ENCODE data around the gene INO80C.
"Not testable (repeated sequence)": the region's sequence is repeated elsewhere in the genome, so short reads cannot be mapped to it uniquely, and the experiment has no call there.

INO80C gene

DNA sequence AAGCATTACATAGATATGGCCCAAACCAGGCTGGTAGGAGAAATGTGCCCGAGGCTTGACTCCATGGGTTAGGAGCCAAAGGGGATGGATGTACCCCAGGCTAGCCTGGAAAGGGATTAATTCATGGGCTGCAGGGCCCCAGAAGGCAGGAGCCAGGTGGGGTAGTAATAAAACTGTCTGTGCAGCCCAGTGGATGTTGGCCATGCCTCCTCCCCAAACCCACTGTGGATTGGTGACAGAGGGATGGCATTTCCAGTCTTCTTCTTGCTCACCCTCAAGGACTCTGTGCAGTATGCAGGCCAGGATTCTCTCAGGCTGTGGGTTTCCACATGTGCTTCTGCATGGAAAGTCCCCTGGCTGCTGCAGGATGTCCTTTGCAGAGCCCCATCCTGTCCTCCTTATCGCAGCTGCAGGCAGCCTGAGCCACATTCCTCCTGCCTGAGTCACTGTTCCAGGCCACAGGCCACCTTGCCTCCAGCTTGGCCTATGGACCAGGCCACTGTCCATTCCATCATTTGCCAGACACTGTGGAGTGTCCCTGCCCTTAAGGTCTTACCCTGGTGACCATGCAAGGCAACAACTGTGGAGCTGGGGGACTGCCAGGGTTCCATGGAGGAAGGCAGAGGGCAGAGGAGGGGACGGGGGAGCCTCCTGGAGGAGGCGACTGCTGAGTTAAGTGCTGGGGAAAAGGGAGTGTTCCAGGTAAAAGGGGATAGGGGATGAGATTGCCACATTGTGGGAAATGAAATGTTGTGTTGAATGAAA lies 38.9 kb downstream of the INO80C start:
- no peak for DNase-seq

DNA sequence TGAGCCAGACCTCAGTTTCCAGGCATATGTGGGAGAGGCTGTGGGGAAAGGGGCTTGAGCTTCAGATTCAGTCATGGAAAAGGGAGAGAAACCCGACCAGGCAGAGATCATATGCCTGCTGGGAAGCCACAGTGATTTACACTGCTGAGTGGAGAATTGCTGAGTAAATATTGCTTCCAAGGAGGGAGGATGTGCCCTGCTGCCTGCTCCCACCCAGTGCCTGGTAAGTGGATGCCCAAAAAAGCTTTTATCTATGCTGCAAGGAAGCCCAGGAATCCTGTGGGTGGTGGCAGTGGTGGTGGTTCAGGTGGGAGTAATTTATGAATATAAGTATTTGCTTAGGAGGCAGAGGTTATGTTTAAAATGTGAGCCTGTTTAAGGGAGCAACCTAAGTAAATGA lies 39.5 kb downstream of the INO80C start:
- DNase-seq: no peak

DNA sequence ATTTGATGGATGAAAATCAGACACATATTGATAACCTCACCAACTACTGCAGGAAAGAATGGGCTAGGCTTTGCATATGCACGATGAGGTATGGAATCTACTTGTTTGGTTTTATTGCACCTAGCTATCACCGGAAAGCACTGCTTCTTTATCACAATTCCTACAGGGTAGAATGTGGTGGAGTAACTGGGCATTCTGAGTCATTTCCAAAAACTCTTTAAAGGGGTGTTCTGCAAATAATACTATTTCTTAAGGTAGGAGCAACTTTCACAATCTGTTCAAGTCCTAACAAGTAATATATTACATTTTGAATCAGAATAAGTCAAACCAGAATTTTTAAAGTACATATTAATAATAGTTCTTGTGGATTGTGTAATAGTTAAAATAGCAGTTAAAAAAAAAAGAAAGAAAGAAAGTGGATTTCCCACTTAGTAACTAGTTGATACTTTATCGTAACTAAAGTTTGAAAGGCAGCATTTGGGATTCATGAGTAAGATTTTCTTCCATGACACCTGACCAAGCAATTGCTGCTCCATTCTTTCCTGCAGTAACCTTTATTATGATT lies 40.5 kb downstream of the INO80C start:
- no peak for DNase-seq

DNA sequence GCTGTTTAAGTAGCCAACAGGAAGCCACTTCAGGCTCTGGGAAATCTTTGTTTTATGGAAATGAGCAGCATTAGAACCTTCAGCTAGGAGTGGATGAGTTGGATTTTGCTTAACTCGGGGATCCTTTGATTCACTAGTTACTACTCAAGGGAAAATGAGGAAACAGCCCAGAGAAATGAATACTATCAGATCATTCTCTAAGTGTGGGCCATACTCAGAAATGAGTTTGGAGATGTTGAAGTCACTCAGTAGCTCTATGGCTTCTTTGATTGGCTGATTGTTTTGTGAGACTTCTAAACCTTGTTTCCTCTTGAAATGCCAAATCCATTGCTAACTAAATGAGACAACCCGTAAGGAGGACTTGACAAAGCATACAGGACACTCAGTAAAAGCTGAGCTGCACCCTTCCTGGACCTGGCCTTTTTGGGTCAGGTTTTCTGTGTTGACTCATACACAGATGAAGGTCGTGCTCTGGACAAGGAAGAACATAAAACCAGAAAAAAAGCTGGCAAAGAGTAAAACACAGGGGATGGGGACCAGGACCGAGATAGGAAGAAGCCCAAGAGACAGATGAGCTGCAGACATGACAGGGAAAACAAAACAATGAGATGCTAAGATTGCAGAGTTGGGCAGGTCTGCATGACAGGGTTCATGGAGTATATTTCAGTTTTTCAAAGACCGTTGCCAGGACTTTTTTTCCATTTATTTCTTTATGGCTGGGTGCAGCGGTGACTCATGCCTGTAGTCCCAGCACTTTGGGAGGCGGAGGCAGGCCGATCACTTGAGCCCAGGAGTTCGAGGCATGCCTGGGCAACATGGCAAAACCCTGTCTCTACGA lies 41.6 kb downstream of the INO80C start:
- DNase-seq: no peak

DNA sequence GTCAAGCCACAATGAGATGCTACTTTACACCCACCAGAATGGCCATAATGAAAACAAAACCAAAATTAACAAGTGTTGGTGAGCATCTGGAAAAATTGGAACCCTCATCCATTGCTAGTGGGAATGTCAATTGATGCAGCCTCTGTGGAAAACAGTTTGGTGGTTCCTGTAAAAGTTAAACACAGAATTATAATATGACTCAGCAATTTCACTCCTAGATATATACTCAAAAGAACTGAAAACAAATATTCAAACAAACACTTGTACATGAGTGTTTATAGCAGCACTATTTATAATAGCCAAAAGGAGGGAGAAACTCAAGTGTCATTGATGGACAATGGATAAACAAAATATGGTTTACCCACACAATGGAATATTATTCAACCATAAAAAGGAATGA lies 43.0 kb downstream of the INO80C start:
- DNase-seq: no peak

DNA sequence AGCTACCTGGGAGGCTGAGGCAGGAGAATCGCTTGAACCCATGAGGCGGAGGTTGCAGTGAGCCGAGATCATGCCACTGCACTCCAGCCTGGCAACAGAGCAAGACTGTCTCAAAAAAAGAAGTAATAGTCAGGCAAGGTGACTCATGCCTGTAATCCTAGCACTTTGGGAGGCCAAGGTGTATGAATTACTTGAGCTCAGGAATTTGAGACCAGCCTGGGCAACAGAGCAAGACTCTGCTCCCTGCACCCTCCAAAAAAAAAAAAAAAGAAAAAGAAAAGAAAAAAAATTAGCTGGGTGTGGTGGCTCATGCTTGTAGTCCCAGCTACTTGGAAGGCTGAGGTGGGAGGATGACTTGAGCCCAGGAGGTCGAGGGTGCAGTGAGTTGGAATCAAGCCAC lies 44.7 kb downstream of the INO80C start:
- not testable (repeated sequence) for DNase-seq

DNA sequence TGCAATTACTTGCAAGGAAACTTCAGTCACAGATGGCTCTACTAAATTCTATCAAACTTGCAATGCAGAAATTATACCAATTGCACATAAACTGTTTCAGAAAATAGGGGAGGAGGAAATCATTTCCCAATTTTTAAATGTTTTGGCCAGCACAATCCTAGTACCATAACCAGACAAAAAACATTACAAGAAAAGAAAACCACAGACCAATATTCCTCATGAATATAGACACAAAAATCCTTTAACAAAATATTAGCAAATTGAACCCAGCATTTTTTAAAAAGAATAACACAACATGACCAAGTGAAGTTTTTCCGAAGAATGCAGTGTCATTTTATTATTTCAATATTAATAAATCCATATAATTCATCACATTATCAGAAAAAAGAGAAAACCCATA lies 45.8 kb downstream of the INO80C start:
- DNase-seq: no peak

DNA sequence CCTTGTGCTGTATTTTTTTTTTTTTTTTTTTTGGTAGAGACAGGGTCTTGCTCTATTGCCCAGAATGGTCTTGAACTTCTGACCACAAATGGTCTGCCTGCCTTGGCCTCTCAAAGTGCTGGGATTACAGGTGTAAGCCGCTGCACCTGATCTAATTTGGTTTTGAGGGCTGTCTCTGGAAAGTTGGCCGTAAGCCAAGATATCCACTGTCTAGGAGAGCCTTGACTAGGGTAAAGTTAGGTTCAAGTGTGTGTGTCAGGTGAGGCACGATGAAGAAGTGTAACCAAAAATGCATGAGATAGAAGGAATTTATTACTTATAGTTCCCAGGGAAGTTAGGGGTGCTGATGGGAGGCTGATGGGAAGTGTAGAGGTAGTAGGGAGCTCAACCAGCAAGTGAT lies 46.7 kb downstream of the INO80C start:
- no peak for DNase-seq

DNA sequence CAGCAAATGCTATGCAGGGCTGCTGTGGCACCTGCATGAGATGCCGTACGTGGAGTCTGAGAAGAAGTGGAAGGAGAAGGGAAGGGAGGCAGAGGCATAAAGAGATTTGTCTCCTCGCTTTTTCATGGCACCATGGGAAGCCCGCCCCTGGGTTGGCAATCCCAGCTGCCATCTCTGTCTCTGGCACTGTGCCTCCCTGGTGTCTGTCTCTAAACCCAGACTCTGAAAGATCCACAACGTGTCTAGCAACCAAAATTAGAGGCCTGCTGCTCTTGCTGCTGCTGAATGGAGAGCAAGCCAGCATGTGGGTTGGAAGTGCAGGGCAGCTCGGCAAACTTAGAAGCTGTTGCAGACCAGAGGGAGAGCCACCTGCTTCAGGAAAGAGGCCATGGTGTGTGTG lies 53.1 kb downstream of the INO80C start:
- no peak for DNase-seq

DNA sequence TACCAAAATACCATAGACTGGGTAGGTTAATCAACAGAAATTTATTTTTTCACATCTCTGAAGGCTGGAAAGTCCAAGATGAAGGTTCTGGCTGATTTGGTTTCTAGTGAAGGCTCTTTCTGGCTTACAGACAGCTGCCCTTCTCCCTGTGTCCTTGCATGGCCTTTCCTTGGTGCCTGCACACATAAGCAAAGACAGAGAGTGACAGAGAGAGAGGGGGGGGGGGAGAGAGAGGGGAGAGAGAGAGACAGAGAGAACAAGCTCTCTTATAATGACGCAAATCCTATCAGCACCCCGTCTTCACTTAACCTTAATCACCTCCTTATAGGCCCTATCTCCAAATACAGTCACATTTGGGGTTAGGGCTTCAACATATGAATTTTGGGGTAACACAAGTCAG lies 53.9 kb downstream of the INO80C start:
- DNase-seq: no peak

DNA sequence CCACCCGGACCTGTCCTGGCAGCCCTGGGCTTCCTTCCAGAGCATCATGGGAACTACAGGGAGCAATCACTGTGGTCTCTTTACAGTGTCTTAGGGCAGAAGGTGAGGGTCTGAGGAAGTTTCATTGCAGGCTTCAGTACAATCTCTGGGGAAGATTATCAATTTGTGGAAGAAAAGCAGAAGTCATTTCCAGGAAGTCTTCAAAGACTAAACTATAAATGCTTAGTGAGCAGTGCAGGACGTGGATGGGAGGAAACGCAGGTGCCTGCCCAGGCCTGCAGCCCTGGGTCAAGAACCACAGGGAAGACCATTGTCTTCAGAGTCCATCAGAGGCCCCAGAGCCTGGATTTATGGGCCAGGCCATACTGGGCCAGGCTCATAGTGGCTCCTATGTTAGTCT lies 54.3 kb downstream of the INO80C start:
- no peak for DNase-seq

DNA sequence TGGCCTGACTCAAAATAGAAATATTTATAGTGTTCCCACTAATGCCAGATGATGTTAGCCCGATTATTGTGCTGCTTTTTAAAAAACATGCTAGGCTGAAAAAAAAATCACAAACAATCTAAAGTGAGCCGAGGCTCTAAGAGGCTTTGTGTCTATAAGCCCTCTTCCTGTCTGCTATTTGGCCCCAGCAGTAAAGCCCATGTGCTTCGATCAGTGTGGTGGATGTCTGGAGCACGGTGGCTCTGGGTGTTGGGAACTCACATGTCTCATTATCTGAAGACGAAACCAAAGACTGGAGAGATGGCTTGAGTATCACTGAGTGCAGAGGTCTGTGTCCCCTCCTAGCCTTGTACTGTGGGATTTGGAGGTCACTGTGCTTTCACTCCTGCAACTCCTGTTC lies 55.1 kb downstream of the INO80C start:
- no peak for DNase-seq

DNA sequence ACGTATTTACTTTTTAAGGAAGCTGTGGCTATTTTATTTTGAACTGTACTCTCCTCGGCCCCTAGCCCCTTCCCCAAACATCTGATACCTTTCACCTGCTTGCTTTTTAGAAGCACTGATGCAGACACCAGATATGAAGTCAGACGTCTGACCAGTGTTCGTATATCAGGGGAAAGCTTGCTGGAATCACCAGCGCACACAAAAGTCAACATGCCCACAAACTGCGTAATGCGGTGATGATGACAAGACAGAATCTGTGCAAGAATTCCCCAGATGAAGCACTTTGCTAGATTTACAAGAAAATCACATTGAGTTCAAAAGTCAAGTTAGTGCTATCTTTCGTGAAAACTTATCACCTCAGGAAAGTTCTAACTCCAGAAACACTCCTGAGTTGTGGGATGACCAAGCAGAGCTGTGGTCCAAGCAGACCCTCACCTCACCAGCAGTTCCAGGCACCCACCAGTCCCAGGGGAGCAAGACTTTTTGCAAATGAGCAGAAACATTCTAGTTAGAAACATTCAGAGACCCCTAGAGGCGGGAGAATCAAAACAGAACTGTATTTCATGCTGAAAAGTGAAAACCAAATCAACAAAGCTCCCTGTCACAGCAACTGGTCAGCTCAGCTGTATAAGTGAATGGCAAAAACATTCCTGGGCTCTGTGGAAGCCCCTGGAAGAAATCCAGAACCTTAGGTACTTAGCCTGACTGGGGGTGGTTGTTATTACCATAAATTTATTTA lies 55.7 kb downstream of the INO80C start:
- no peak for DNase-seq

DNA sequence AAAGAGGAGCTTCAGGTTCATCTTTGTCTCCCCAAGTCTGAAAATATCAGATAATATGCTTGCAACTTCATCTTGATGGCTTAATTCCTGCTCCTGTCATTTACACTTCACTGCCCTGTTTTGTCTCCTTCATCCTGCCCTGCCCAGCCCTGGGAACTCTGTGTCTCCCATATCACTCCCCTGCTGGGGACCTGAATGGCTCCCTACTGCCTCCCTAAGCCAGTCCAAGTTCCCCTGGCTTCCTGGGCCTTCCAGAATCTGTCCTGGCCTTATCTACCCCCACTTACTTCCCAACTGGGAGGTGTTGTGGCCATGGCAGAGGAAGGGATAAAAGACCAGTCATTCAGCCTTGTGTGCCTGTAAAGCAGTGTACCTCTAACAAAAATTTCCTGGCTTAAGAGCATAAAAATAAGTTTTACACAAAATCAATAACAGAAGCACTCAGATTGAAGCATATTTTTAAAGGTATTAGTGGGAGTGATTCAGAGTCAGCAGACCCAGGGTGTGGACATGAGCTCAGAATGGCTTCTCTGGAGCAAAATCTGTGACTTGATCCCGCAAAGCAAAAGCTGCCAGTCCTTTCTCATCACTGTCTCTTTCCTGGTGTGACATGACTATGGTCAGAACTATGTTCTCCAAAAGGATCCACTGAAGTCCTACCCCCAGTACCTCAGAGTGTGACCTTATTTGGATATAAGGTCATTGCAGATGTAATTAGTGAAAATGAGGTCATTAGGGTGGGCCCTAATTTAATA lies 59.1 kb downstream of the INO80C start:
- DNase-seq: no peak

DNA sequence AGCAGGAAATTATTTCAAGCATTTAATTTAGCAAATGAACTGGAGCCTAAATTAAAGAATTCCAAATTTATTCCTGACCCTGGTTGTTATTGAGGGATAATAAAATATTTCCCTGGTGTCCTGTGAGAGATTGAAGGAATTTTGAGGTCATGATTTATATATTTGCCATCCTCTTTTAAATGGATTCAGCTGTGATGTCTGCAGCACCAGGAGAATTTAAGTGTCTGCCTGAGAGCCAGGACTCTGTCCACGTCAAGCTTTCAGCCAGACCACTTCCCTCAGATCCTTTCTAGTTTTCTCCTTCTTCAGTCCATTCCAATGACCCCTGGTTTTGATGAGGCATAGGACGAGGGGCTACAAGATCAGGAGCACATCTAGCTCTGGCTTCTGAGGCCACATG lies 59.9 kb downstream of the INO80C start:
- no peak for DNase-seq

DNA sequence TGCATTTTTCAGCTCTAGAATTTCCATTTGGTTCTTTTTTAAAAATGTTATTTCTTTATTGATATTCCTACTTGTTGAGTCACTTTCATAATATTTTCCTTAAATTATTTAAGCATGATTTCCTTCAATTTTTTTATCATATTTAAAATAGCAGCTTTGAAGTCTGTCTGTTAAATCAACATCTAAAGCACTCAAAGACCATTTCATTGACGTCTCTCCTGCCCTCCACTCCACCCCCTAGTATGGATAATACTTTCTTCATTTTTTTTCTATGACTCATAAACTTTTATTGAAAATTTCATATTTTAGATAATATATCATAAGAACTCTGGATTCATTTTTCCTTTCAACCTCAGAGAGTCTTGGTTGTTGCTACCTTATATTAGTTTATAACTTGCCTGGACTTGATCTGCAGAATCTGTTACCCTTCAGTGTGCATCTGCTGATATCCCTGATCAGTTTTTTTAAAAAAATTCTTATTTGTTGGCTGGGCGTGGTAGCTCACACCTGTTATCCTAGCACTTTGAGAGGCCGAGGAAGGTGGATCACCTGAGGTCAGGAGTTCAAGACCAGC lies 61.6 kb downstream of the INO80C start:
- no peak for DNase-seq

DNA sequence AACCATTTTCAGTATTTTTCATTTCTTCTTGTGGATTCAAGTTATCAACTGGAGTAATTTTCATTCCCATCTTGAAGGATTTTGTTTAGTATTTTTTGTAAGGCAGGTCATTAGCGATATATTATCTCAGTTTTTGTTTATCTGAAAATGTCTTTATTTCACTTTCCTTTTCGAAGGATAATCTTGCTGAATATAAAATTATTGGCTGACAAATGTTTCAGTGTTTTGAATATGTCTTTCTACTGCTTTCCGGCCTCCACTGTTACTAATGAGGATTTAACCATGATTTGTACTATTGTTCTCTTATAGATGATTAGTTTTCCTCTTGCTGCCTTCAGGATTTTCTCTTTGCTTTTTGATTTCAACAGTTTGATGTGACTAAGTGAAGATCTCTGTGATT lies 62.4 kb downstream of the INO80C start:
- DNase-seq: no peak

DNA sequence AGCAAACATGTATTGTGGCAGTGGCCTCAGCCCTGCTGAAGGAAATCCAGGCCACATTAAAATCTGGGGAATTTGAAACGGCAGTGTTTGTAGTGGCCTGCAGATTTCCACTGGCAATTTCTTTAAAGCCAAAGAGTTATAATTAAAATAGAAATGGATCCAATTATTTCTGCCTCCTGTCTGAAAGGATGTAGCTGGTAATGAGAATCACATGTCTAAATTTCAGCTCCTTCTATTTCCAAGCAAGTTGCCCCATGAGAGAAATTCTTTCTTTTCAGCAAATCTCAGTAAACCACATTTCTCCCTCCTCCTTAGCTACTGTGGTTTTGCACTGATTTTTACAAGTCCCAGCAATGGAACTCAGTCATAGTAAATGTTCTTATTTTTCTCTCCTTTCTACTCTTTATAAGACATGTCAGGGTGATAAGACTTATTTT lies 65.2 kb downstream of the INO80C start:
- DNase-seq: no peak

DNA sequence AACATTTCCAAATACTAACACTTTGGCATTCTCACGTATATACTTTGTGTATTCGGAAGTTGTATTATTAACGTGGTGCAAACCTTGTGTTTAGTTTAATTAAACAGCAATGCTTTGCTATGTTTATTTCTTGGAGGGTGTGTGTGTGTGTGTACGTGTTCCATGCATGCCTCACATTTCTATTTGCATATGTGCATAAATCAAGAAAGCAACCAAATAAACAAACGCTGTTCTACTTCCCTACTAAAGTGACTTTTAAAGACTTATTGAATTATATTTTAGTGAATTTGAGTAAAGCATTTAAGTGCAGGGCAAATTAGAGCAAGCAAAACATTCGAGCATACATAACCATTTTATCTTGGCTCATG lies 66.4 kb downstream of the INO80C start:
- DNase-seq: no peak

DNA sequence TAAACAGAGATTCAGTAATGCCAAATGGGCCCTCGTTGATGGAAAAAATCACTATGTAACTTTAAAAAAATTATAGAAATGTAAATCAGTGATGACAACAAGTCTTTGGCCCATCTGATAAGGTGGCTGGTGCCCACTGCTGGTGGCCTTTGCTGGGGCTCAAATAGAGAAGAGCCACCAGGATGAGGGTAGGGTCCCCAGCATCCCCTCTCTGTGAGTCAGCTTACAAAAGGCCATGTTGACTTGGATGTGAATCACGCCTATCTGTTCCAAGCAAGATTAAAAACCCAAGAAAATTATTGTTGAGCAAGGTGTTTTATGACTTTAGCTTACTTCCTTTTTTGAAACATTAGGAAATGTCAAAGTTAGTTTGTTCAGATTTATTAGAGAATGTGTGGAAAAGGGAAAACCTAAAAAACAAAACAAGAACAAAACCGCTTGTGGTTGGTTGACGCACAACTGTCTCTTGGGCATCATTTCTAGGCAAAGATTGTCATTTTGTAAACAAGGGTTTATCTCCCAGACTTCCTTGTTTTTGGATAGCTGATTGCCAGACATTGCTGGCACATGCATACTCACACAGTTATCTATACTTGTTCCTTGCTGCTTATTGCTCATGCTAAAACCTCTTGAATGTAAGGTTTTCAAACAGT lies 66.9 kb downstream of the INO80C start:
- no peak for DNase-seq

DNA sequence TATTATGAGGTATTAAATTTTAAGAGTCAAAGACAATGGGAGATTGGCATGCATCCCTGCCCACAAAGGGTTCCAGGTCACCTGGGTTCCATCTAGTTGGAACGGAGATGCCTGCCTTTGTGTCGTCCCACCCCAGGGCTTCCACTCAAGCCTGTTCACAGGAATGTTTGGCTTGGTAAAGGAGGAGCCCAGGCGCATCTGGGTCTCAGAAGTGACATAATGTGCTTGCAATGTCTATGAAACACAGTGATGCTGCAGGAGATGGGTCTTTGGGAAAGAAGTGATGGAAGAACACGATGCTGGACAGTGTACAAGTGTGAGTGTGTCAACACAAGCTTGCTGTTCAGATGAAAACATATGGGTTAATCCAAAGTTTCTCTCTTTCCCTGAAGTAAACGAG lies 71.0 kb downstream of the INO80C start:
- DNase-seq: no peak

DNA sequence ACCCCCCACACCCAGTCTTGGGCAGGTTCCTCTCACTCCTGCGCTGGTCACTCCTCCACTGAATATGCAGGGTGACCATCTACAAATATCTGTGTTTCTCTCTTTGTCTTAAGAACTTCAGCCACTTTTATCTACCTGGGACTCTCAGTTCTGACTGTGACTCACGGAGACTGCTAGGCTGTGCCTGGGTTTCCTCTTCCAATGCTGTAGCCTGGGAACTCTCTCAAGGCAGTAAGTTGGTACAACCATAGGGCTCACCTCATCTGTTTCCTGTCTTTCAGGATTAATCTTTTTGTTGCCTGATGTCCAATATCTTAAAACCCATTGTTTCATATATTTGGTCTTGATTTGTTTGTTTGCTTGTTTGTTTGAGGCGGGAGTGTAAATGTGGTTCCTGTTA lies 73.4 kb downstream of the INO80C start:
- DNase-seq: no peak
